HG02759 (cell line): ENCODE data around the gene GRM8.

Experiments used
- ATAC-seq: cut with Tn5 transposase; IDR thresholded peaks from one replicate; pipeline ENCODE4 v1.9.1; 2021; ENCODE audit warnings: mild to moderate bottlenecking, moderate library complexity; ENCODE audit not compliant: unreplicated experiment

Gene GRM8

DNA sequence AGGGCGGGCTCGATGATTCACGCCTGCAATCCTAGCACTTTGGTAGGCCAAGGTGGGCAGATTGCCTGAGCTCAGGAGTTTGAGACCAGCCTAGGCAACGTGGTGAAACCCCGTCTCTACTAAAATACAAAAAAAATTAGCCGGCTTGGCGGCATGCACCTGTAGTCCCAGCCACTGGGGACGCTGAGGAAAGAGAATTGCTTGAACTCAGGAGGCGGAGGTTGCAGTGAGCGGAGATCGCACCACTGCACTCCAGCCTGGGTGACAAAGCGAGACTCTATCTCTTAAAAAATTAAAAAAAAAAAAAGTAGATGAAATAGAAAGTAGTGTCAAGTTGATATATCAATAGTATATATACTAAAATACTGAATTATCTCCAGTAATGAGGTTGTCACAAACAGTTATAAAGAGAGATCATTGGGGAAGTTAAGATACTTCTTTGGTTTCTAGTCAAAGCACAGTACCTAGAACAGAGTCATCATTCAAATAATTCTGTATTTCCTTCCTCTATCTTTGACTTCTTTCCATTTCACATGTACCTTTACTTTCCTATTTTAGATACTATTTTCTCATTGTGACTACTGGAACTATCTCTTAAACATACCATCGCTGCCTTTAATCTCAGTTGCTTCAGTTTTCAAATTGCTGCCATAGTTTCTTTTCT, 491.7 kb downstream of the GRM8 start:
- ATAC-seq: no peak

DNA sequence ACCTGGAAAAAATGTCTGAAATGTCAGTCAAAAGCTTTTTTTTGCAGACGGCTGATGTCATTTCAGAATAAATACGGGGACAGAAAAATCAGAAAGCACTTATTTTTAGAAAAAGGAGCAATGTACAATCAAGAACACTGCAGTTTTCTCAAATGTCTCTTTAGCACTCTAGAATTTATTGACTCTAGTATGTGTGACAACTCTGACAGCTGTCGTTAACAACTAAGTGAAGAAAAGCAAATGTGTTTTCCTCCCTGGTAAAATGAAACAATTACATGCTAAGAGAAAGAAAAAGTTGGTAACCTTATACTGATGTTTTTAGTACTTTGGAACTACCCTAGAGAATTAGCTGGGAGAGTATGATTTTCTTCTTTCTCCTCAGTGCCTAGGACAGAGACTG, 497.4 kb downstream of the GRM8 start:
- no peak for ATAC-seq

DNA sequence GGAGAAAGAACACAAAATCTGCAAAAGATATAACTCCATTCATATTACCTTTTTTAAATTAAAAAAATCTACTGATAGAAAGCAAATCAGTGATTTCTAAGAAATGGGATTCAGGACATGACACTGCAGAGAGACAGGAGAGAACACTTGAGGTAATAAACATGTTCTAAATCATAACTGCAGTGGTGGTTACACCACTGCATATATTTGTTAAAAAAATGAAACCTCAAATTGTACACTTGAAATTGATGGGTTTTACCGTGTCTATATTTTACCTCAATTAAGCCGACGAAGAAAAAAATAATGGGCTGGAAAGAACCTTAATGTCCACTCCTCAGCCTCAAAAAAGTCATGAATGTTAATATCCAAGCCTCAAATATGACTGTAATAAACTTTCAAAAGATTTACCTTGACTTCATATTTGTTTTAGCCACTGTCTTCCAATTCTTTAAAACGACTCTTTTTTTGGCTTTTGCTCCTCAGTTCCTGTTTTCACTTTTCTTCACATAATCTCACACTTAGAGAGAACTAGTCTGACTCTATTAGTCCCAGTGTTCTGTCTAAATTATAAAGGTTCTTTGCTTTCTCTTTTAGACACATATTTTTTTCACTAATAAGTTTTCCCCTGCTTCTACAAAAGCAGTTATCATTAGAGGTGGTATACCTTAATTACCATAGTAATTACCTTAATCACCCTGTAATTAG, 502.4 kb downstream of the GRM8 start:
- no peak for ATAC-seq

DNA sequence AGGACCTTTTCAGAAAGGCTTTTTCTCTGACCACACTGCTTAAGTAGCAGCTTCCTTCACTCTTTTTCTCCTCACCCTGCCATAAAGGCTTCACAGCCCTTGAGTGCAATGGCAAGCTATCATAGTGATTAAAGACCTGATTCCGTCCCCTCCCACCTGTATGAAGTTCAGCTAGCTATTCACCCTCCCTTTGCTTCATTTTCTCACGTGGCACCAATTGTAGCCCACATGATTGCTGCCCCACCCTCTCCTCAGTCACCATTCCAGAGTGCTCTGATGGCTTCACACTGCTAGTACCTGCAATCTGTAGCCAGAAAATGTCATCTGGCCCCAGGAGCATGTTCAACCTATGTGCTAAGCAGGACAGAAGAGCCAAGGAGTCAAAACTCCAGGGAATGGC, 523.8 kb downstream of the GRM8 start:
- ATAC-seq: no peak

DNA sequence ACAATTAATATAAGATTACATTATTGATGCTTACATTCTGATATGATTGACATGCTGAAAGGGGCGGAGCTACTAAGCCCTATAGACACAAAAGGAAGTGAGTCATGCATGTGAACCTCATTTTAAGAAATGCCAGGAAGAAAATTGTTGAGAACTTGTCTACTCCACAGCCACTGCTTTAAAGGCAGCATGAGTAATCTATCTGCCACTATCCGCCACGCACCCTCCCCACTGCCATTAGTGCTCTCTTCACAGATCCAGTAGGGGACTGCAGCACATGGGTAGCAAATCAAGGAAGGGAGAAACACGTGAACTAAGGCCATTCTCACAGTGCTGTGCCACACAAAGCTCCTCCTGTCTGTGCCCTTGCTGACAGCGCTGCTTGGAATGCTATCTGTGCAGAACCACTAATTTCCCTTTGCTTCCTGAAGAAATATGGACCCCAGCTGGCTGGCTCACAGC, 524.8 kb downstream of the GRM8 start:
- no peak for ATAC-seq

DNA sequence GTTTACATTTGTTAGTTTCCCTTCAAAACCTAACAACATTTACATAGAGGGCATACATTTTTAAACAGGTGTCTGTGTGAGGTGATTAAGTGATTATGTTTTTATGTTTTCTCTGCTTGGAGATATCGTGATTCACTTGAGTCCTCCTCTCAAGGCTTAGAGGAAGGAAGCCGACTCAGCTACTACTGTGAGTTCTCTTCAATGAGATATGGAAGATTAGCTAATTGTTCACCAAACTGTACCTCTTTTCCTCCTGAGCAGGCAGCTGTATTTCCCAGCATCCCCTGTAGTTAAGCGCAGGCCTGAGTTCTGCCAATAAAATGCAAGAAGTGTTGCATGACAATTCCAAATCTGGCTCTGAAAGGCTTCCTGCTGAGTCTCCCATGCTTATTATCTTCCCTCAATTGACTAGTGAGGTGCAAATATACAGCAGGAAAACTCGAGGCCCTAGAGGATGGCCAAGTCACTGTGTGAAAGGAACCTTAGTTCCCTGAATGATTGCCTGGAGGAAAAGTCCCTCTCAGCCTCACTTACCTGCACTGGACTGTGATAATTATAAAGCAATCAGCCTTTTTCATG, 528.7 kb downstream of the GRM8 start:
- no peak for ATAC-seq

DNA sequence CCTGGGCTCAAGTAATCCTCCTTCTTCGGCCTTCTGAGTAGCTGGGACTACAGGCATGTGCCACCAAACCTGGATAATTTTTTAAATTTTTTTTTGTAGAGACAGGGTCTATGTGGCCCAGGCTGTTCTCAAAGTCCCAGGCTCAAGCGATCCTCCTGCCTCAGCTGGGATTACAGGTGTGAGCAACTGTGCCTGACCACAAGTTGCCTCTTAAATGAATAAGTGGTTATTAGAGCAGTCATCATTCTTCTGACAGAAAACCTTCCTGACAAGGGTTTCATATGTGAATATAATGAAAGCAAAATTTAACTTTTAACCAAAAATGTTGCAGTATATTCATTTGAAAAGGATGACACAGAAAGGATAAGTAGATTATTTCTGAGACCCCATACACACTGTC, 532.5 kb downstream of the GRM8 start:
- ATAC-seq: peak; percentile 86

DNA sequence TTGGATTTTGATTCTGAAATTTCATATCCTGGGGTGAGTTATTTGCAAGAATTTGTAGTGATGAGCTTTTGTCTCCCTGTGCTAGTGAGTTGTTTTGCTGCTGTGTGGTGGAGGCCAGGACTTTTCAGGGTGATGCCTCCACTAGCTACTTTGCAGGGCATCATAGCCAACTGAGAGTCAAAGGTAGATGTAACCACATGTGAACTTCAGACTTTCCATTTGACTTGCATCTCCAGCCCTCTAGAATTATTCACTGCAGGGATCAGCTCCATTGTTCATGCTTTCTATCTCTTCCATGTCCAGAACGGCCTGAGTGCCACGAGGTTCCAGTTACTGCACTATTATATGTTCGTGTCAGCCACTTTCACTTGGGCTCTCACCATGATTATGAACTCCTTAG, 534.3 kb downstream of the GRM8 start:
- peak; percentile 38 for ATAC-seq

DNA sequence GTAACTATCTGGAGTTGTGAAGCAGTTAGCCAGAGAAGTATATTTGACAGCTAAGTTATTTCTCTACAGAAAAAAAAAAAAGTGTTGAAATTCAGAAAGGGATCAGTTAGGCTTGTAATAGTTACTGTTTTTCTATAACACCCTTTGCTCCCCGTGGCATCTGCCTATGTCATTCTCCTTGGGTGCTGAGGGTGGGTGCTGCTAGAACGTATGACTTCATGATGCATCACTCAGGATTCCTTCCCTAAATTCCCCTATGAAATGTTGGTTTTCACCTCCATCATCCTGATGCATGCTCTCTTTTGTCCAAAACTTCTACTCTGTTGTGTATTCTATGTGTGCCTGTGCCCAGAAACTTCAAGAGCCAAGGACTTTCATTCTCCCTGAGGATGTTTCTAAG, 536.4 kb downstream of the GRM8 start:
- ATAC-seq: no peak

DNA sequence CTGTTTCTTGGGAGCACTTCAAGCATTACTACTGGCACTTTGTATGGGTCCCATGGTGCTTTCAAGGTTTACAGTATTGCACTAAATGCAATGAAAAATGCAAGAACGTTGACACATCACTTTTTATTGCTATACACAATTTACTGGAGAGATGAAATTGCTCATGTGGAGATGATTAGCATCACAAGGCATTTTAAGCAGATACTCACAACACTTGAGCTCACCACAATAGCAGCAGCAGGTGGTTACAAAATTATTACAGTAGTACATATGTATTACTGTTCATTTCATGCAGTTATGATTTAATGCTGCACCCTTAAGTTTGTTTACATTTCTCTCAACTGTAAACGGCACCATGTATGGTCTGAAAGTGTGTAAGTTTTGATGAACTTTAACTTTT, 537.7 kb downstream of the GRM8 start:
- ATAC-seq: no peak

DNA sequence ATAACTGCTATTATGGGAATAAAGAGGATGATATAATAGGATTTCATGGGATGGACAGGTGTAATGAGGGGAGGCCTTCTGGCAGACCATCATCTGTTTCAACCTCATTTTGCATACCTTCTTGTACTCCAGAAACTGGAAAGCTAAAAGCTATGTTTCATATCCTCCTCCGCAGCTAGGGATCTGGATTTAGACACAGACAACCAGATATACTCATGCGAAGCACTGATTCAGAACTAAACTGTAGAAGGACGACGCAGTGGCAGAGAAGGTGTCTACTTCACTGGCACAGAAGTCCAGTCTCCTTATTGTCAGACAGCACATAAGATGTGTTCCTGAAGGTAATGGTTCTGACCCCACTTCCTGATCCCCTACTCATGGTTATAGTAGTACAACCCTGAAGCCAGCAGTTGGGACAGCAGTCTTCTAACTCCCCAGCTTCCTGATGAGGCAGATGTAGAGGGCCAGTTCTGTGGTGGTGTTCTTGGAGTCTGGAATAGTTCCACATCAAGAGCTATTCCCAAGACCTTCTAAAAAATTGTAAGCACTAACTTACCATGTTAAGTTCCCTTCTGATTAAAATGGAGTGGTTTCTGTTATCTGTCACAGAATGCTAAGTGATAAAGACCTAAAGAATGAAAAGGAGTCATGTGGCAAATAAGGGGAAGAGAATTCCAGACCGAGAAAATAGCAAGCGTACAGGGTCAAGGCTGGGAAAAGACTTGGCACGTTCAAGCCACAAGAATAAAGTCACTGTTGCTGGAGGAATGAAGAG, 550.3 kb downstream of the GRM8 start:
- ATAC-seq: peak; percentile 58

DNA sequence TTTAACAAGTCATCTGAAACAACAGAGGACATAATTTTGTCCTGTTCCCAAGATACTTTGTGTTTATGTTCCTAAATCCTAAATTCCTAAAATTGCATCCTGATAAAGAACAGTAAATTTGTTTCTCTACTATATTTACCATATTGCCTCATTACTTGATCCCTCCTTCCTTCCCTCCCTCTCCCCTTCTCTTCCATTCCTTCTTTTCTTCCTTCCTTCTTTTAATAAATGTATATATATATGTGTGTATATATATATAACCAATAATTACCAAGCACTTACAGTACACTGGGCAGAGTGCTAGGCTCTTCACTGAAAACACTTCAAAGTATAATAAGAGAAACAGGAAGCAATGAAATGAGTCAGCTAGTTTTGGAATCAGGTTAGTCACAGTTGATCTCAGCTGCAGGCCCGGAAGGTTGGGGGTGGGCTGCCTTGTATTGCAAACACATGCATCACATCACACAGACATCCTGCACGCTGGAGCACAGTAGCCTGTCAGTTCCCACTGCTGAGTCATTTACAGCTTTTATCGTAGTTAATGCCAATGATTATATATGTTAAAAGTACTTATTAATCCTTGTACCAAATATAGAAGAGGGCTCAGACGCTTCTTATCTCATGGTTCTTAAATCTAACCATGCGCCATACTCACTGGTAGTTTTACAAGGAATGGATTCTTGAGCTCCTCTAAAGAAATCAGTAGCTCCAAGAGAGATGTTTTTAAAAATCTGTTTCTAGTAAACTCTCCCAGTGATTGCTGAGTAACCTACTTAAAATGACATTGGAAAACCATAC, 551.7 kb downstream of the GRM8 start:
- ATAC-seq: peak; percentile 85

DNA sequence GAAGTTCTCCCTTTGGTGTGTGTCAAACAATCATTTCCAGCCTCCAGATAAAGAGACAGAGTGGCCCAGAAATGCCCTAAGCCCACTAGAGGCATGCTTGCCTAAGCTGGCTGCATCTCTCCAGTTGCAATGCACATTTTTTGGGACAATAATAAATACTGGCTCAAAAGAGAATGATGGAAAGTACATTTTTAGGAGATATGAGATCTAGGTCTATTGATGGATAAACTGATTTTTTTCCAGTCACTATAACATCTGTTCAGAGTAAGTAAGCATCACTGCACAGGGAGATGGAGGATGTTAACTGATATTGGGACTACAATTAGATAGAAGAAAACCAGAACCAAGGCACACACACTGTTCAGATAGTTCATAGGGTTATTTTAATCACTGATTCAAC, 553.0 kb downstream of the GRM8 start:
- ATAC-seq: no peak

DNA sequence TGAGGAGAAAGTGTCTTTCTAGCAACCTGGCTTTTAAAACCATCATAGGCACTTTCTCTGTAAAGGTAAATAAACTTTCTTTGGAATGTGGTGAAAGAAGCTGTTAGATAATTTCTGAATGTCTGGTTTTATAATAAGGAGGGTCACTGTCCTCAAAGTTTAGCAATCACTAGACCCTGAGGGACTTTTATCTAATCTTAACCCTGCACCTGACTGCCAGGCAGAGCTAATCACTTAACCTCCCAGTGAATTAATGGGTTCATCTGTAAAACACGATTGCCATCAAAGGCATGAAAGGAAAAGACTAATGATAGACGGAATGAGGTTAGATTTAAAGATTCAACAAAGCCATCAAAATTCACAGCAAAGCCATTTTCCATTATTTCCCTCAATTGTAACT, 553.8 kb downstream of the GRM8 start:
- ATAC-seq: no peak

DNA sequence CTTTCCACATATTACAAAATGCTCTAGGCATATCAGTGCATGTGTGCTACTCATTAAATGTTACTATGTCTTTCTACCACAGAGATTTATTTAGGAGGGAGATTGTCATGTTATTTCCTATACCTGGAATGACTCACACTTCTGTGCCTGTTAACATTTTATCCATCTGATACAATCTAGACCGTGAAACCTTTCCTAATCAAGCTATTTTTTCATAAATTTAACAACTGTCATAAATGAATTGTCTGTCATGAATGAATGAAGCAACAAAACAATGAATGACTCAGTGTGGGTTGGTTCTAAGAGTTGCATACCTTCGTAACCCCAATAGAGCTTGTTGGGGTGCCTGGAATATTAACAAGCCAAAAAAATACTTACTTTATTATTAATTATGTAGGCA, 554.3 kb downstream of the GRM8 start:
- ATAC-seq: no peak

DNA sequence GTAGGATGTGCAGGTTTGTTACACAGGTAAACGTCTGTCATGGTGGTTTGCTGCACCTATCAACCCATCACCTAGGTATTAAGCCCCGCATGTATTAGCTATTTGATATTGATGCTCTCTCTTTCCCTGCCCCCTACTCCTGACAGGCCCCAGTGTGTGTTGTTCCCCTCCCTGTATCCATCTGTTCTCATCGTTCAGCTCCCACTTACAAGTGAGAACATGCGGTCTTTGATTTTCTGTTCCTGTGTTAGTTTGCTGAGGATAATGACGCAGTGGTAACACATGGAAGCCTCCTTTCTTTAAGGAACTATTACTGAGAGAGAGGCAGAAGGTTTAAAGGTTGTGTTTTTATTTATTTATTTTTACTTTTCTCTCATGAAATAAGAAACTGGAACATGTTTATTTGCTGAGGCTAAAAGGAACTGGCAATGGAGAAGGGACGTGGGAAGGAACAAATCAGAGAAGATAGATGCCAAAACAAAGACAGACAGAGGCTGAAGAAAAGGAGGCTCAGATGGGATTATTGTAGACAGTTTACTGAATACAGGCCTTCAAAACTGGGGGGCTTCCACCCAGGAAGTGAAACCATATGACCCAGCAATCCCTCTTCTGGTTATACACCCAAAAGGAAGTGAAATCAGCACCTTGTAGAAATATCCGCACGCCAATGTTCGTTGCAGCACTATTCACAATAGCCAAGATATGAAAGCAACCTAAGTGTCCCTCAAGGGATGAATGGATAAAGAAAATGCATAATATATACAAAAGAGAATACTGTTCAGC, 556.3 kb downstream of the GRM8 start:
- ATAC-seq: peak; percentile 45

DNA sequence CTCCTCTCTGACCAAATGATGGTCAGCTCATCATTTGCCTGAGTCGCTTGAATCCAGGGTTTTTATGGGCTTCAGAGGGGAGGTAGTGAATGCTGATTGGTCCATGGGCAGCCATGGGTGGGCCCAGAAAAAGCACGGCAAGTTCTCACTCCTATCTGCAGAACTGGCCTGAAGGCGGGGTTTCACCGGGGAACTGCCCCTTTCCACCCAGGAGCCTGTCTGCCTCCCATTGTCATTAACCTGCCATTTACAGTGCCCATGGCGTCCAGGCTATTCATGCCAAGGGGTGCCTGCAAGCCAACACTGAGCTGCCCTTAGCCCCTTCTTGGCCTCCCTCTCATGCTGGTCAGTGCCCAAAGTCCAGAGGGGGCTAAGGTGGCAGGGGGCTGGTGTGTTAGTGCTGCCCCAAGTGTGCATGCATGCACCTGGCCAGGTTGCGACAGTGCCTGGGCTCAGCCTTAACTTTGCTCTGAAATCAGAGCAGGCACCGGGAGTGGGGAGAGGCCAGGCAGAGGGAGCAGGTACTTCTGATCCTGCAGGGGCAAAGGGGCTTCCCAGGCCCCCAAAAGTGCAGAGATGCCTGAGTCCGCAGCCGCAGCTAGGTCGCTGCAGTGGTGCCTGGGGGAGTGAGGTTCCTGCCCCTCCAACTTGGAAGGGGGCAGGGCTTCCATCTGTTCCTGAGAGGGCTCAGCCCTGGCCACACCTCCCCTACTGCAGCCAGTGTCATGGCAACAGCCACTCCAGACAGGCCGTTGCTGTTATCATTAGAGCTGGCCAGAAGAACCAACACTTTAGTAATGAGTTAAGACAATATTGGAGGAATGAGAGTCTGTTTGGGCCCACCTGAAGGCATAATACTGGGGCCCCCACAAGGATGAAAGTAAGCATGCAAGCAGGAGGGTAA, 561.6 kb downstream of the GRM8 start:
- ATAC-seq: no peak

DNA sequence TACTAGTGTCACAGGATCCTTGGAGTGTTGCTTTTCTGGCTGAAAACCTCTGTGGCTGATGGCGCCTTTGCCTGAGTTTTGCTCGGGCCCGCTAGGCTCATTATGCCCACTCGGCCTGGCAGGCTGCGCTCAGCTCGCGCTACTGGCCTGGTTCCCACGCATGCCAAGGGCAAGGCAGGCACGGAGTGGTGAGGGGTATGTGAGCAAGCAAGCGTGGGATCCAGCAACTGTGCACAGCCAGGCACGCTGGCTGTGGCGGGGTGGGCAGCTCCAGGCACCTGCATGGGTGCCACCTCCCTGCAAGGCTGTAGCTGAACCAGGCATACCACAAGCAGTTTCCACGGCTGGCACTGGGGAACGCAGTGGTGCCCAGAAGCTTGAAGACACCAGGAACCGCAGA, 562.6 kb downstream of the GRM8 start:
- no peak for ATAC-seq

DNA sequence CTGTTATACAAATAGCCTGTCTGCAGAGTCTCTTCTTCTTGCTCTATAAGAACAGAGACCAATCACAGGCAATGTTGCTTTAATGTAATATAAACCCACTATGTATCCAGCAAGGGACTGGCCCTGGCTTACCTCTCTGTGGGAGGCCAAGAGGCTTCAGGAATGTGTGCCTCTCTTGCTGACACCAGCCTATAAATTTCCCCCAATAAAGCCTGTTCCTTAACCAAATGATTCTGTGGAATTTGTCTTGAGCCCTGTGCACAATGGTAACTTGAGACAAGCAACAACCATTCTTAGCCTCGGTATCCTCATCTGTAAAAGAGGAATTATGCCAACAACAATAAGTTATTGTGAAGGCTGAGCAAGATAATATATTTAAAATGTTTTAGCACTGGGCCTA, 563.7 kb downstream of the GRM8 start:
- ATAC-seq: no peak
